Activated T-cell treated with anti-CD3 and anti-CD28 coated beads for 1 hour (primary cell): ENCODE results near the gene OBP2A.
"Not testable (repeated sequence)": the region's sequence is repeated elsewhere in the genome, so short reads cannot be mapped to it uniquely, and the experiment has no call there.

Experiments
- DNase-seq: peaks from one replicate; pipeline ENCODE4 v3.0.0-alpha.2; 2020; ENCODE audit warnings: low read depth

OBP2A gene, protein sequence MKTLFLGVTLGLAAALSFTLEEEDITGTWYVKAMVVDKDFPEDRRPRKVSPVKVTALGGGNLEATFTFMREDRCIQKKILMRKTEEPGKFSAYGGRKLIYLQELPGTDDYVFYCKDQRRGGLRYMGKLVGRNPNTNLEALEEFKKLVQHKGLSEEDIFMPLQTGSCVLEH

DNA sequence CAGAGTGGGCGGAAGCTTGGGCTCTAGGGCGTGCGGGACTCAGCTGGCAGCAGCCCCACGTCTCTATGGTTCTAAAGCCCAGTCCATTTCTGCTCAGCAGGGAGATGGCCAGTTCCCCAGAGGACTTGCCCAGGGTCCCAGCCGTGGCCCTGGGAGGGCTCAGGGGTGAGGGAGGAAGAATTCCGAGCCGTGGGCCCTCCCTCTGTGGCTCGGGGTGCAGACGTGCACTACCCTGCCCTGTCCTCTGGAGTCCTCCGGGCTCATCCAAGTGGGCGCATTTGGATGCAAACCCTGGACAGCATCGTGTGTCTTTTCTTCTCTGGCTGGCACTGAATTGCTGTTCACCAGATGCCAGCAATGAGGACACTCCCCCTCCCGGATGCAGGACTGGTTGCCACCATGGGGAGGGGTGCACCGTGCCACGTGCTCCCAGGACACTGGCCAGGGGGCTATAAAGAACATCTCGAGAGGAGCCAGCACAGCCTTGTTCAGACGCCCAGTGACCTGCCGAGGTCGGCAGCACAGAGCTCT, at the start of gene OBP2A:
Gene OBP2A, plus strand, starts transcription at position 481 of the 531 bp plus-strand sequence. CDS start 55 bp downstream, outside the sequence.
- not testable (repeated sequence) for DNase-seq

- DNase-seq = no peak
These were observed 47.4 kb upstream of the OBP2A start for GRCh38 chr9:135498381-135499126.

DNA sequence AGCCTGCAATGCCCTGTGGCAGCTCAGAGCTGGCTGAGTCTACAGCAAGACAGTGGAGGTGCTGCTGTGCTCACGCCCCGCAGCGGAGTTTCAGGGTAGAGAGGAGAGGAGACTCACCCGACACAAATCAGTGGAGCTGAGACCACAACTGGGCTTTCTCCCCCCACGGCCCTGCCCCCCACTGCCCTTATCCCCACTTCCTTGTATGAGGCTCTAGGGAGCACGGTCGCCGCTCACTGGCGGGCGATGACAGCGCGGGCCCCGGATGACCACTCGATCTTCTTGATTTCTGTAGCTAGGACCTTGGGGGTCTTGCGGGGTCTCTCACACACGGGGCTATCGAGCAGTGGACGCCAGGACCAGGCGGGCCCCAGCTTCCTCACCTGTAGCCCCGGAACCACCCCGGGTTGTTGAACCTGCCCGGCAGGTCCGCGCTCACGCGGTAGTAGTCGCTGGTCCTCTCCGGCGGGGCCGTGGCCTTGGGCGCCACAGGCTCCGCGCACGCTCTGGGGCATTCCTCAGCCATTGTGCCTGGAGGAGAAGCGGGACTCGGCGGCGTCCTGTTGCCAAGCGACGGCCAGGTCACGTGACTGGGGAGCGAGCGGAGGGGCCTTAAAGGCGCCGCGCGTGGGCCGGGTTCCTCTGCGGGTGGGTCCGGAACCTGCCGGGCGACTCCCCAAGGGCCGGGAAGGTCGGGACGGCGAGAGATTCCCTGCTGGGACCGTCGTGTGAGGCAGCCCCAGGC, 46.4 kb upstream of the OBP2A start:
- peak; percentile 88 for DNase-seq

DNA sequence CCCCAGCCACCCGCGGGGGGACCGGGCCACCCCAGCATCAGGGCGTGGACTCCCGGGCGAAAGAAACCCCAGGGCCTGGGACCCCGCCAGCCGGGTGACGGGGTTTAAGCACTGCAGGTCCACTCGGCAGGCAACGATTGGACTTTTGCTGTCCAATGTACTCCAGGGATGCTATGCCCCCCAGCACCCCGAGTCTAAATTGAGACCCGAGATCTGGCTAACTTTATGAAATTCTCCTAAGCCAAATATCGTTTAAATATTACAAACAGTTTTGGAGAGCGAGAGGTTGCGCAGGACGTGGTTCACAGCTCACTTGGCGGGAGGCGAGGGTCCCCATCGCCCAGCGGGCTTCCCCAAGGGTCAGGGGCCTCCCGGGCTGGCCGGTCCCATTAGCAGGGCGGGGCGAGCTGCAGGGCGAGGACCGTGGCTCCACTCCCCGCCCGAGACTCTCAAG, 45.8 kb upstream of the OBP2A start:
- DNase-seq = no peak

- DNase-seq = peak; percentile 72
These were observed 45.2 kb upstream of the OBP2A start, which contains the start of gene MRPS2 for GRCh38 chr9:135500525-135501260. MRPS2 (plus strand) TSS chr9:135500682; CDS start chr9:135500711, 29 bp downstream.

DNA sequence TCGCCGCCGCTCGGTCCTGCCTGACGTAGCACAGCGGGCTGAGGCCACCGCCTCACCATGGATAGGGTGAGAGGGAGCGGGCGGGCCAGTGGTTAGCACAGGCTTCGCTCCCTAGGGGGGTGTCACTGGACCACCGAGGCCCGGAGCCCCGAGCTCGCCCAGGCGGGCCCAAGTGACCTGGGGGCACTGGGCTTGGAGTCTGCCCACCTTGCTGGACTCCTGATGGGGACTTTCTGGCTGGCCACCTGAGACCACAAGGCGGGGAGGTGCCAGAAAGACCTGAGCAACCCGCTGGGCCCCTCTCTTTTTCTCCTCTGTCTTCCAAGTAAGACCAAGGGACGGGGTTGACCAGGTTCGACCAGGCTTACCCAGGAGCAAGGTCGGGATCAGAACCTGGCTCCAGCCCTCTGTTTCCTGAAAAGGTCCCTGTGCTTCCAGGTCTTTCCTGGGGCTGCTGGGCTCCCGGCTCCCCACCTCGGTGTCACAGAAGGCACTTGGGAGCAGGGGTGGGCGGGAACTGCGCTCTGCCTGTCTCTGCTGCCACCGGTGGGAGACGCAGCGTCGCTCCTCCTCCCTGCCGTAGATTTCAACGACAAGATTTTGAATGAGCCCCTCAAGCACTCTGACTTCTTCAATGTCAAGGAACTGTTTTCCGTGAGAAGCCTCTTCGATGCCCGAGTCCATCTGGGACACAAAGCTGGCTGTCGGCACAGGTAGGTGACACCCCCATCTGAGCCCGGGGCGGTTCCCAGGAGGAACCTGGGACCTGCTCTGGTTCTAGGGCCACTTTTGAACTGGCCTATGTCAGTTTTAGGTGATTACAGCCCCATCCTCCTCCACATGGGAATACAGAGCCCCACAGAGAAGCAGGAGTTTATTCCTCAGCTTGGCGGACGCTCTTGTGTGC, 44.4 kb upstream of the OBP2A start:
- DNase-seq = no peak

- DNase-seq = no peak
These were observed 43.6 kb upstream of the OBP2A start for GRCh38 chr9:135502168-135502872.

- DNase-seq = no peak
These were observed 43.0 kb upstream of the OBP2A start for GRCh38 chr9:135502873-135503321.

DNA sequence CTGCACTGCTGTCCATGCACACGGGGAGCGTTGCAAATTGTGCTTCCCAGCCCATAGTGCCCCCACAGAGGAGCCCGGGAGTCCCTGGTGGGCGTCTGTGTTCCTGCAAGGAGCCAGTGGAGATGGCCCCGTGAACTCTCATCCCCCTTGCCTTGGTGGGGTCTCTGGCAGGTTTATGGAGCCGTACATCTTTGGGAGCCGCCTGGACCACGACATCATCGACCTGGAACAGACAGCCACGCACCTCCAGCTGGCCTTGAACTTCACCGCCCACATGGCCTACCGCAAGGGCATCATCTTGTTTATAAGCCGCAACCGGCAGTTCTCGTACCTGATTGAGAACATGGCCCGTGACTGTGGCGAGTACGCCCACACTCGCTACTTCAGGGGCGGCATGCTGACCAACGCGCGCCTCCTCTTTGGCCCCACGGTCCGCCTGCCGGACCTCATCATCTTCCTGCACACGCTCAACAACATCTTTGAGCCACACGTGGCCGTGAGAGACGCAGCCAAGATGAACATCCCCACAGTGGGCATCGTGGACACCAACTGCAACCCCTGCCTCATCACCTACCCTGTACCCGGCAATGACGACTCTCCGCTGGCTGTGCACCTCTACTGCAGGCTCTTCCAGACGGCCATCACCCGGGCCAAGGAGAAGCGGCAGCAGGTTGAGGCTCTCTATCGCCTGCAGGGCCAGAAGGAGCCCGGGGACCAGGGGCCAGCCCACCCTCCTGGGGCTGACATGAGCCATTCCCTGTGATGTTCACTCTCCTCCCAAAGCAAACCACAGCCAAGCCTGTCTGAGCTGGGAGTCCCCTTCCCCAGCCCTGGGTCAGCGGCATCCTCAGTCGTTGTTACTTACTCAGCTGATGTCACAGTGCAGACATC, 42.3 kb upstream of the OBP2A start:
- no peak for DNase-seq

DNA sequence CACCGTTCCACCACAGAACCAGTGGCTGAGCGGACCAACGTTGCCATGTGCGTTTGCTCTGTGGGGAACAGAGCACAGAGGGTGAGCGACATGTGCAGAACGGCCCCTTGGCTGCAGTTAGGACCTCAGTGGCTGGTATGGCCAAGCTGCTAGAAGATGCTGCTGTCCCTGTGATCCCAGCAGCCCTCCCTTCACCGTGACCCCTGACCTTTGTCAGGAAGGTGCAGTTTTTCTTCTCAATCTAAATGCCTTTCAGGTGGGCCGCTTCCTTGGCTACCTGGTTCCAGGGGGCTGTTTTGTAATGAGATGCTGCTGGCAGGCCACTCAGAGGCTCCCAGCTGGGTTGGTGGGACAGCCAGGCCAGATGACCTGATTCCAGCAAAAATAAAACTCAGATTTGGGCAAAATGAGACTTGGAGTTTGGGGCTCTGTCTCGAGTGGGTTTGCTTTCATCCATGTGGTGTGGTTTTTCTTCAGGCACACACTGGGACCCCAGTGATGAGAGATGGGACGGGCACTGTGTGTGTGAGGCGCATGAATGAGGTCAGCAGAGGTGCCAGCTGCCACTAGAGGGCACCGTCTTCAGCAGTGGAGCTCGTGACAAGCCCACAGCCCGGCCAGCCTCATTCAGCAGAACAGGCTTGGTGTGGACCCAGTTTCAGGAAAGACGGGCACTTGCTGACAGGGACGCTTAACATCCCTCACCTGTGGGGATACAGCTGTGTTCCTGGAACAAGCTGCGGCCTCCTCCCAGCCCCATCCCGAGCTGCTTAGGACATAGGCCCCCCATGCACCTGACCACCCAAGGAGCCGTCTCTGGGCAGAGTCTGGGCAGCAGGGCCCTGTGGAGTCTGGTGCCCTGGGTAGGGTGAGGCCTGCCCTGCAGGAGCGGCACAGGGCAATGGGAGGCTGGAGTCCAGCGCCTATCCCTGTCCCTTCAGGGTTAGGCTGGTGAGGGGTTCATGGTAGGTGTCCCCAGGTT, 41.4 kb upstream of the OBP2A start:
- peak; percentile 47 for DNase-seq

DNA sequence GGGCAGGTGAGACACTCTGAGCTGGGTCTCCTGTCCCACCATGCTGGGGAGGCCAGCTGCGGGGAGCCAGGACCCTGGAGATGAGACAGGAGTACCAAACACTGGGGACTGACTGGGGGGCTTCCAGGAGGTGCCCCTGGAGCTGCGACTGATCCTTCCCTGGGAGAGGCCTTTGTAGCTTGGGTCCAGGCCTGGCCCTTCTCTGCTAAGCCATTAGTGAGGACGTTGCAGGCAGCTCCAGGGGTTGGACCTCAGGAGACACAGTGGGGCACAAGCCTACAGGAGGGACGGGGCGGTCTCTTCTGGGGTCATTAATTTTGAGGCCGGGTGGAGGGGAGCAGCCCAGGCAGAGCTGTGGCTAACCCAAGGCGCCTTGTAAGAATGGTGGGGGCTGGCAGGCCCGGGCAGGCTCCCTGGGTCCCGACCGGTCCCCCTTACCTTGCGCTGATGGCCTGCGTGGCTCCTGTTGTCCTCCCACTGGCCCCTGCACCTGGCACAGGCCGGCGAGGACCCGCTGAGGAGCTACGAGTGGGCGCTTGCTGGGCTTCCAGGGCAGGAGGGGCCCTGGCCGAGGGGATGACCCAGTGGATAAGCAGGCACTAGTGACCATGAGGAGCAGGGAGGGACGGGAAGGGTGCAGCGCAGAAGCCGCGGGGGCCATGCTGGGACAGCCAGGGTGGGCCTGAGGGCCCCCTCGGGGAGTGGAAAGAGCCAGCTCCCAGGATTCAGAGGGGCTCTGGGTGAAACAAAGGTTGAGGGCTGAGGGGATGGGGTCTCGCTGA, 40.3 kb upstream of the OBP2A start:
- no peak for DNase-seq

GRCh38 chr9:135506327-135507103, 39.4 kb upstream of the OBP2A start:
- DNase-seq = no peak

DNA sequence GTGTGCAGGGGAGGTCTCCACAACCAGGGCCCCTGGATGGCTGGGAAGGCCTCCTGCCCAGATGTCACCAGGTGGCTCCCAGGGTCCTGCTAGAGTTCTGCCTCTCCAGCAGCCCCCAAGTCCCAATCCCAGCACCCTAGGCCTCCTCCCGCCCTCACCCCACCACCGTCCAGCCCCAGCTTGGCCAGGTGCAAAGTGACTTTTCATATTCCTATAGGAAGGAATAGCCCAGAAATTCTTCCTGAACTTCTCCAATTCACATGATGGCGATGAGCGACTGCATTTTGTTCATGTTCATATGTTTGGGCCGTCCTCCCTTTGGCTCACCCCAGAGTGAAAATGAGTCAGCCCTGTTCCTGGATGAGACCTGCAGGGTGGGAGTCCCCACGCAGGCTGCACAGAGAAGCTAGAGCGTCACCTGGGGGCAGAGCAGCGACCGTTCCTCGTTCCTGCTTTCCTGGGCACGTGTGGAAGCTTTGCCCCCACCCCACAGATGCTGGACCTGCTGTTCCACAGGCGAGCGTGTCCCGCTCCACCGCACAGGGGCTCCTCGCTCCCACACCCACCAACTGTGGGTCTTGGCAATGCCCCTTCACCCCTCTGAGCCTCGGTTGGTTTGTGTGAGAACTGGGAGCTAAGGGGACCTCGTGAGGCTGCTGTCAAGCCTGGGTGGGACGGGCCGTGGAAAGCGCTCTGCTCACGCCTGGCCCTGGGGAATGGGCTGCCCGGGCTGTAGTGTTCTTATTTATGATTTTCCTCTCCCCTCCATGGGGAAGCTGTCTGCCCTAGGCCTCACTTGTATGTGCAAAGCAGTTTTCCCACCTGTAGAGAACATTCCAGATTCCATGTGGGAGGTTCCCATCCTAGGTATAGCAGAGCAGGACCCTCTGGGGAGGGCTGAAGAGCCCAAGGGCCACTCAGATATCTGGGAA, 38.6 kb upstream of the OBP2A start:
- no peak for DNase-seq

- DNase-seq = no peak
These were observed 37.6 kb upstream of the OBP2A start for GRCh38 chr9:135508211-135508820.

GRCh38 chr9:135509458-135509857, 36.5 kb upstream of the OBP2A start:
- DNase-seq = no peak
